Ishikawa (cell line): ENCODE results near the gene CFAP77.

Source experiments
- CEBPB ChIP-seq: IDR thresholded peaks from 2 replicates; pipeline ENCODE4 v1.6.1; 2012
- CREB1 ChIP-seq: IDR thresholded peaks from 2 replicates; pipeline ENCODE4 v1.6.1; 2012; ENCODE audit warnings: low read depth
- EGR1 ChIP-seq: IDR thresholded peaks from 2 replicates; pipeline ENCODE4 v1.6.1; 2012
- EP300 ChIP-seq: IDR thresholded peaks from 2 replicates; pipeline ENCODE4 v1.6.1; 2012; ENCODE audit warnings: borderline replicate concordance
- FOXM1 ChIP-seq: IDR thresholded peaks from 2 replicates; pipeline ENCODE4 v1.6.1; 2012; ENCODE audit warnings: low read depth, borderline replicate concordance
- MAX ChIP-seq: IDR thresholded peaks from 2 replicates; pipeline ENCODE4 v1.6.1; 2012
- NFIC ChIP-seq: IDR thresholded peaks from 2 replicates; pipeline ENCODE4 v1.6.1; 2012
- RAD21 ChIP-seq: IDR thresholded peaks from 2 replicates; pipeline ENCODE4 v1.6.1; 2012; ENCODE audit warnings: low read depth
- REST ChIP-seq: IDR thresholded peaks from 2 replicates; pipeline ENCODE4 v1.6.1; 2012; ENCODE audit warnings: low read depth, mild to moderate bottlenecking
- TAF1 ChIP-seq: IDR thresholded peaks from 2 replicates; pipeline ENCODE4 v1.6.1; 2012; ENCODE audit warnings: low read depth, mild to moderate bottlenecking
- TCF12 ChIP-seq: IDR thresholded peaks from 2 replicates; pipeline ENCODE4 v1.6.1; 2012; ENCODE audit warnings: low read depth
- TEAD4 ChIP-seq: IDR thresholded peaks from 2 replicates; pipeline ENCODE4 v1.6.1; 2012
- USF1 ChIP-seq: IDR thresholded peaks from 2 replicates; pipeline ENCODE4 v1.6.1; 2012
- YY1 ChIP-seq: IDR thresholded peaks from 2 replicates; pipeline ENCODE4 v1.6.1; 2012; ENCODE audit warnings: low read depth
- ZBTB7A ChIP-seq: IDR thresholded peaks from 2 replicates; pipeline ENCODE4 v1.6.1; 2012; ENCODE audit warnings: low read depth

Gene CFAP77

GRCh38 chr9:132587592-132587955 lies 177.6 kb downstream of the CFAP77 start:
- no peak for TF ChIP-seq FOXM1
- TF ChIP-seq CEBPB = no peak

- TF ChIP-seq CREB1 (no peak), FOXM1 (no peak), TAF1 (no peak), CEBPB (no peak), ZBTB7A (no peak), REST (no peak), RAD21 (no peak), TCF12 (no peak), TEAD4 (no peak), EP300 (no peak)
Observed at GRCh38 chr9:132588098-132588497, 178.1 kb downstream of the CFAP77 start.

- TF ChIP-seq USF1 = no peak
- no peak for TF ChIP-seq RAD21
- TF ChIP-seq YY1 = no peak
- no peak for TF ChIP-seq NFIC
- no peak for TF ChIP-seq REST
- TF ChIP-seq CEBPB = no peak
- TF ChIP-seq CREB1 = no peak
- TF ChIP-seq EP300 = no peak
- TF ChIP-seq FOXM1 = no peak
- TF ChIP-seq EGR1 = no peak
- TF ChIP-seq TEAD4 = no peak
- TF ChIP-seq TAF1 = no peak
- no peak for TF ChIP-seq MAX
Observed at GRCh38 chr9:132588501-132589147, 178.6 kb downstream of the CFAP77 start.

- TF ChIP-seq ZBTB7A = no peak
- no peak for TF ChIP-seq FOXM1
- TF ChIP-seq TEAD4 = no peak
- no peak for TF ChIP-seq CEBPB
- TF ChIP-seq TCF12 = no peak
- no peak for TF ChIP-seq TAF1
- TF ChIP-seq EGR1 = no peak
- TF ChIP-seq YY1 = no peak
Observed at GRCh38 chr9:132589148-132590036, 179.4 kb downstream of the CFAP77 start.

- TF ChIP-seq USF1 (no peak), EP300 (no peak), TAF1 (no peak), ZBTB7A (no peak), TEAD4 (no peak), NFIC (no peak), EGR1 (no peak), RAD21 (no peak), MAX (no peak), CREB1 (no peak), TCF12 (no peak), REST (no peak), FOXM1 (no peak), CEBPB (no peak), YY1 (no peak)
Observed at GRCh38 chr9:132590037-132590317, 180.0 kb downstream of the CFAP77 start.
